ENCODE data around the gene LDAF1.

GRCh38 chr16:21228361-21228872 is 69.9 kb downstream of the LDAF1 start:
- TF ChIP-seq CTCF (IDR thresholded peaks at IDR 0.05) (no peak), POLR2A (IDR thresholded peaks at IDR 0.05) (no peak)

All from right lobe of liver (tissue), 4 donors.